ENCODE data around the gene LPIN1.

LPIN1 gene

DNA sequence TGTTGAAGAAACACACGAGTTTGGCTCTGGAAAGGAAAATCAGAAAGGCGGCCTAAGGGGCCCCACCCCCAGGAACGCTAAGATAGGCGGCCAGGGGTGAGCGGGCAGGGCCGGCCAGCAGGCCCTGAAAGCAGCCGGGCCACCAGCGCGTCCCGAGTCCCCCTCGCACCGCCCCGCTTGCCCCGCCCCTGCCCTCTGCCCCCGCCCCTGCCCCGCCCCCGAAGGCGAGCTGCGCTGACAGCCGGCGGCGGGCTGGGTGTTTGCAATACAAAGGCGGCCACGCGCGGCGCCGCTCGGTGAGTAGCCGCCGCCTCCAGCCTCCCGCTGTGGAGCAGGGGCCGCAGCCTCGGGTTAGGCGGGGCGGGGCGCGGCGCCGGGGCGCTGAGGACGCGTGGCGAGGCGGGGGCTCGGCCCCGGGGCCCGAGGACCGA, at the start of gene LPIN1:
Gene LPIN1 (plus strand): TSS at position 257 of the 431 bp plus-strand sequence. CDS start 18,910 bp downstream, outside the sequence.
- peak; percentile 92 for DNase-seq

DNA sequence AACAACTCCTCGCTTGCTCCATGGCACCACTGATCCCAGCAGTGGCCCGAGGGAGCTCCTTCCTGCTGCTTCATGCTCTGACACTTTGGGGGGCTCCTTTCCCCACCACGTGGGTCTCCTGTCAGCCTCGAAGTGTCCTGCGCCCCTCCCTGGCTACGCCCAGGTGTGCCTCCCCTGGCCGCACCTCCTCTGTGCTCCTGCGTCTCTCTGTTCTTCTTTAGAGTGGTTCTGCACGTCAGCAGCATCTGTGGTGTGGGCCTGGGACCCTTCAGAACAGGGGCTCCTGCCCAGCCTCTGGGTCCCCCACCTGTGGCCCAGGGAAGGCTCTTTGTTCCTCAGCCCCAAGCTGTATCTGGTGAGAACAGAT, 49.7 kb upstream of the LPIN1 start:
- DNase-seq, result no peak

GRCh38 chr2:11697103-11697871, 49.1 kb upstream of the LPIN1 start:
- DNase-seq, result no peak

- DNase-seq, result no peak
Measured at GRCh38 chr2:11698009-11698922, 48.2 kb upstream of the LPIN1 start.

GRCh38 chr2:11699686-11700670, 46.5 kb upstream of the LPIN1 start:
- DNase-seq, result no peak

DNA sequence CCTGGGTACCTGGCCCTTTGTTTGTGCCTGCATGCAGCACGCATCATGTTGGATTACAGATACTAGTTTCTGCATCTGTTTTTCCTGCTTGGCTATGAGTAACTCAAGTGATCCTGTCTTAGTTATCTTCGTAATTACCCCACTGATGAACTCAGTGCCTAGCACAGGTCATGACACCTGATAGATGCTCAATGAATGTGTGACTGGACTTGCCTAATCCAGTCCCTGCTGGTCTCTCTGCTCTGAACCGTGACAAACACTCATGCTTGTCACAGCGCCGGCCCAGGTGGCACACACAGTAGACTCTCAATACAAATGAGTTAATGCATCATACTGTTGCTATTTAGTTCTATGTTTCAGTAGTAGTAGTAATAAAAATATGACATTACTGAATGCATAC, 45.2 kb upstream of the LPIN1 start:
- DNase-seq, result no peak

GRCh38 chr2:11701751-11702301, 44.6 kb upstream of the LPIN1 start:
- no peak for DNase-seq

- no peak for DNase-seq
Measured at GRCh38 chr2:11702946-11703345, 43.5 kb upstream of the LPIN1 start.

DNA sequence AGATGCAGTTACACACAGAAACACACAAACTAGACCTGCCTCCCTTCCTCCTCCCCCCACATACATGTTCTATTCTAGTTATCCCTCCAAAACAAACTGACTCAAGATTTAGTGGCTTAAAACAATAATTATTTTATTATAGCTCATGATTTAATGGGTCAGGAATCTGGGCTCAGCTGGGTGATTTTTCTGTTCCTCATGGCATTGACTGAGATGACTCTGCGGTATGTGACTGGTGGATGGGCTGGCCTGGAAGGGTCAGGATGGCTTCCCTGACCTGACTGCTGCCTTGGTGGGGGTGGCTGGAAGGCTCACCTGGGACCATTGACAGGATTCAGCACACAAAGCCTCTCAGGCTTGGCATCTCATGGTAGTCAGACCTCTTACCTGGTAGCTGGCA, 42.7 kb upstream of the LPIN1 start:
- no peak for DNase-seq

GRCh38 chr2:11705063-11705462, 41.4 kb upstream of the LPIN1 start:
- no peak for DNase-seq

DNA sequence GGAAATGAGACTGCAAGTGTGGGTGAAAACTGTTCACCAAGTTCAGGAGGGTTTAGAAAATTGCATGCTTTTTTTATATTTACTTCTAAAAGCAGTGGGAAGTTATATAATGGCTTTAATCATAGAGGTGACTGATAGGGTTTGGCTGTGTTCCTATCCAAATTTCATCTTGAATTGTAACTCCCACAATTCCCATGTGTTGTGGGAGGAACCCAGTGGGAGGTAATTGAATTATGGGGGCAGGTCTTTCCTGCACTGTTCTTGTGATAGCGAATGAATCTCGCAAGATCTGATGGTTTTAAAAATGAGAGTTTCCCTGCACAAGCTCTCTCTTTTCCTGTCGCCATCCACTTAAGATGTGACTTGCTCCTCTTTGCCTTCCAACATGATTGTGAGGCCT, 40.7 kb upstream of the LPIN1 start:
- no peak for DNase-seq

DNA sequence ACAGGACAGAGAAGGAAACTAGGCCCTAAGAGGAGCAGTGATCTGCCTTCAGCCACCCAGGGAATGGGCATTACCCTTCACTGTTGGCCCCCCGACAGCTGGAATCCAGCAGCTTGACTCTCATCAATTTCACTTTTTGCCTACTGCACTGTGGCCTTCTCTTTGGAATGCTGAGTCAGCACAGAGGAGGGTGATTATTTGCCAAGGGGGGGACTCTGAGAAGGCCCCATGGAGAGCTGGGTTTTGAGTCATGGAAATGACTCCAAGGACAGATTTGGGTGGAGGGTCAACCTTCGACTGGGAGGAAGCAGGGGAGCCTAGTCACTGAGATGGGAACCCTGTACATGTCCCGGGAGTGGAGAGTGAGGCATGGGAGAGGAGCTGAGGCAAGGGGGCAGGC, 38.3 kb upstream of the LPIN1 start:
- DNase-seq, result no peak

DNA sequence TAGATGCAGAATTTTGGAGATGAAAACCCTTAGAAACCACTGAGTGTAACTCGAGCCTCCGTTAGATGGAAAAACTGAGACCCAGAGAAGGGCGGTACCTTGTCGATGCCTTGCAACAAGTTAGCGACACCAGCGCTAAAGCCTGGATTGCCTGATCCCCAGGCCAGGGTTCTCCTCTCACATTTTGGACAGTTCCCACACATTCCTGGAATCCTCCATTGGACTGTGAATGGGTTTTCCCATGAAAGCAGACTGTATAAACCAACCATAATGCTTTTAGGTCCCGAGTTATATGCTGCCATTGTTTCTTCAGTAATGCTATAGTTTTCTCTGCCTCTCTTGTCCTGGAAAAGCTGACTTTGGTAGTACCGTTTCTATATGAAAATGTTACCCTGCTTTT, 37.1 kb upstream of the LPIN1 start:
- DNase-seq, result no peak

GRCh38 chr2:11710210-11710609, 36.2 kb upstream of the LPIN1 start:
- no peak for DNase-seq

DNA sequence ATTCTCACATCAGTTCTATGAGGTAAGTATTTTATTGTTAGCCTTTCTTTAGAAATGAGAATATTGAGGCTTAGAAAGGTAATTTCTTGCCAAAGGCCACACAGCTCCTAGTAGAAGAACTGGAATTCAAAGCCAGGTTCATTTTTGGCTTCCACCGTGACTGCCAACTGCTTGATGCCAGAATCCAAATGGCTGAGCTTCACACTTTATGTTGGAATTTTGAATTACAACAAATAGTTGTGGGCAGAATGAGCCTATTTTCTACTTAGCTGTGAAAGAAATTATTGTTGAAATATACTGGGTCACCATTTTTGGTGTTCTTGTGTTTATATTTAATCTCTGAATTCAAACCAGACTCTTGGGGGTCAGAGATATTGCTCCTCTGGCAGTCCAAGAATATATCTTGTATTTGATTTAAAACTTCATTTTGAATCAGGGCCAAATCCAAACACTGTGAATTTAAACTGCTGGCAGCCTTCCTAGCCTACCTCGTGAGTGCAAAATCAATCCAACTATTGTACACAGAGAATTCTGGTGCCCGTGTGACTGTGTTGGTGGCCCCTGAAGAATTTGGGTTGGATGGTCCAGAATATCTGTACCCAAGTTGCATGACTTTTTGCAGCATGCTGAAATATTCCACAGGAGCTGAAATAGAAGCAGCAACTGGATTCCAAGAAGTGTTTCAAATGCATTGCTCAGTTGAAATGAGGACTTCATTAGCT, 35.6 kb upstream of the LPIN1 start:
- DNase-seq, result no peak

- DNase-seq, result no peak
Measured at GRCh38 chr2:11711354-11711716, 35.1 kb upstream of the LPIN1 start.

DNA sequence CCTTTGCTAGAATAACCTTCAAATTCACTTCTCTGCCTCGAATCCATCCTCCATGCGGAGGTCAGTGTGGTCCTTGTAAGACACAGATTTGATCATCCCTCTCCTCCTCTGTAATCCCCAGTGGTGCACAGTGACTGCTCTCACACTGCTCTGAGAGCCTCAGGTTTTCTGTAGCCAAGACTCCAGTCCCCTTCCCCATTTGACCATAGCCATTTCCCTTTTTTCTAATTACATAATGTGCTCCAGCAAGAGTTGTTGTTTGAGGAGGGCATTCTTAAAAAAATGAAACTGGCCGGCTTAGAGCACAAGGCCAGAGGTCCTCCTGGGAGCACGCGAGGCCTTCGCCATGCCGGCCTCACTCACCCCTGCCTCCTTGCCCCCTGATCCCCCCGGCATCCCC, 34.7 kb upstream of the LPIN1 start:
- no peak for DNase-seq

DNA sequence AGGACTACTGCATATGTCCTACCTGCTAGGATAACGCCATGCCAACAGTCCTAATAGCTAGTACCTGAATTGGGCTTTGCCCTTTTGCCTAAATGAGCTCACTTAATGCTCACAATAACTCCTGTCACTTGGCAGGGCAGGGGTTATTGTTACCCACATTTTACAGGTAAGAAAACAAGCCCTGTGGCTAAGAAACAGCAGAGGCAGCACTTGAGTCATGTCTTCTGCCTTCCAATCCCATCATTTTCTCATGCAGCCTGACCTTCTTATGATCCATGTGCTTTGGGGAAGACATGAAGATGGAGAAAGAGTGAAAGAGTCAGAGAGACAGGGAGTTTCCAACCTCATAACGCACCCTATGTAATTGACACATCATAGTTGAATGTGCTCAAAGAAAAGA, 33.6 kb upstream of the LPIN1 start:
- no peak for DNase-seq

DNA sequence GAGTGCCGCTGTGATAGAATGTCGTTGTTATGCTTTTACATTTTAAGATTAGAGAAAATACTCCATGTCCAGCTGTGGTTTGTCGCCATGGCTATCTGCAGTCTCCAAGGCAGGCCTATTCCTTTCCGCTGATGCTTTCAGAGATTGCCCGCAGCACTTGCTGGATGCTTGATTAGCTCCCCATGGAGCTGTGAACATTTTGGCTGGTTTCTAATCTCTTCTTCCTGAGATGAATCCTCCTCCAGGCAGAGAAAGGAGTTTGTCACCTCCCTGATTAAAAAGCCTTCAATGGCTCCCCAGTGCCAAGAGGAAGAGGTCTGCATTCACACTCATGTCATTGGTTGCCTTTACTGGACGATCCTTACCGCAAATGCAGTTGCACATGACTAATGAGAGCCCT, 32.6 kb upstream of the LPIN1 start:
- no peak for DNase-seq

GRCh38 chr2:11715987-11716652, 30.3 kb upstream of the LPIN1 start:
- no peak for DNase-seq

DNA sequence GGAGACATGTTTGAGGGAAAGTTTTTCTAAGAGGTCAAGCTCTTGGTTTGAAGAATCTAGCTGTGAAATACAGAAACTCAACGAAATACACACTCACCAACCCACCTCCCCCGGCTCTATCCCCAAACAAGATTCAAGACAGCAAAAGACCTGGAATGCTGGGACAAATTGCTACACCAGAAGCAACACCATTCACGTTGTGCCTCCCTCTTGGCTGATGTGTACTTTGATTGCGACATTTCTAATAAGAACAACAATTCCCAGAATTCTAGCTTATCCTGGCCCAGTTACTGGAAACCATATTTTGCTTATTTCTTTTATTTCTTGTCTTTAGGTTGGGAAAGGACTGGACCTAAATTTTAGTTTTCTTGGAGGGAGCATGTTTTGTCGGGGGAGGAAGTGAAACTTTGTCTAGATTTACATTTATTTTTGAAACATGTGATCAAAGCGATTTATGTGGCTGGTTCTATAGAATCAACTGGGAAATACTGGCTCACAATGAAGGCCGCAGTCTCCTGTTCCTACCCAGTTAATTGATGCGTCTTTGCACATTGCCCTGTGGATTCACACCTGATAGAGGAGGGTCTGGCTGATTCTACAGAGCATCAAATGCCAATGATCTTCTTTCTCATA, 29.6 kb upstream of the LPIN1 start:
- no peak for DNase-seq

Data from activated CD4-positive, alpha-beta T cell treated with anti-CD3 and anti-CD28 coated beads, Interleukin-10, Interleukin-2, amounts not matched to agents 100 ng/mL and 50 ng/mL, durations not matched to agents 16 hours and 8 hours (primary cell).